IPS-18c (cell line): ENCODE results near the gene AK5.
"Not testable (repeated sequence)": the region's sequence is repeated elsewhere in the genome, so short reads cannot be mapped to it uniquely, and the experiment has no call there.

Source experiments
- H3K4me3 ChIP-seq: 2 replicates; pipeline ENCODE4 v1.7.0; 2013; ENCODE audit warnings: low read depth, mild to moderate bottlenecking, low read length, moderate library complexity; ENCODE audit not compliant: insufficient read depth
- H3K9me3 ChIP-seq: one replicate; pipeline ENCODE4 v1.6.1; 2013; ENCODE audit warnings: mild to moderate bottlenecking, low read length, moderate library complexity; ENCODE audit not compliant: control insufficient read depth, insufficient read depth

The AK5 gene

GRCh38 chr1:77484926-77485325, 203.1 kb downstream of the AK5 start:
- H3K9me3 ChIP-seq, result no peaks in the 10 kb centered on the region
- no peak overlapping the region for H3K4me3 ChIP-seq

- no peak overlapping the region for H3K4me3 ChIP-seq
- H3K9me3 ChIP-seq, result no peaks in the 10 kb centered on the region
Measured at GRCh38 chr1:77487631-77488030, 205.8 kb downstream of the AK5 start.

GRCh38 chr1:77489910-77490309, 208.1 kb downstream of the AK5 start:
- no peaks in the 10 kb centered on the region for H3K9me3 ChIP-seq
- H3K4me3 ChIP-seq, result no peak overlapping the region

- Histone ChIP-seq H3K4me3 (no peak overlapping the region), H3K9me3 (peaks cover 2% of the 10 kb centered on the region)
Measured at GRCh38 chr1:77494026-77494425, 212.2 kb downstream of the AK5 start.

GRCh38 chr1:77498918-77499317, 217.1 kb downstream of the AK5 start:
- Histone ChIP-seq H3K9me3 (peaks cover 2% of the 10 kb centered on the region), H3K4me3 (no peak overlapping the region)

- H3K4me3 ChIP-seq, result no peak overlapping the region
- peaks cover 2% of the 10 kb centered on the region for H3K9me3 ChIP-seq
Measured at GRCh38 chr1:77499466-77499865, 217.6 kb downstream of the AK5 start.

GRCh38 chr1:77504986-77505385, 223.2 kb downstream of the AK5 start:
- H3K4me3 ChIP-seq, result no peak overlapping the region
- H3K9me3 ChIP-seq, result no peaks in the 10 kb centered on the region

- Histone ChIP-seq H3K9me3 (no peaks in the 10 kb centered on the region), H3K4me3 (no peak overlapping the region)
Measured at GRCh38 chr1:77506771-77507170, 225.0 kb downstream of the AK5 start.

GRCh38 chr1:77509051-77509492, 227.3 kb downstream of the AK5 start:
- Histone ChIP-seq H3K4me3 (no peak overlapping the region), H3K9me3 (no peaks in the 10 kb centered on the region)

- Histone ChIP-seq H3K4me3 (no peak overlapping the region), H3K9me3 (no peaks in the 10 kb centered on the region)
Measured at GRCh38 chr1:77509898-77510297, 228.1 kb downstream of the AK5 start.

- Histone ChIP-seq H3K4me3 (no peak overlapping the region), H3K9me3 (no peaks in the 10 kb centered on the region)
Measured at GRCh38 chr1:77511440-77511840, 229.6 kb downstream of the AK5 start.

- H3K4me3 ChIP-seq, H3K9me3 ChIP-seq: not testable (repeated sequence)
Measured at GRCh38 chr1:77512650-77513049, 230.8 kb downstream of the AK5 start.

- no peak overlapping the region for H3K4me3 ChIP-seq
Measured at GRCh38 chr1:77513839-77514763, 232.3 kb downstream of the AK5 start.

GRCh38 chr1:77514921-77515776, 233.3 kb downstream of the AK5 start:
- Histone ChIP-seq H3K4me3 (no peak overlapping the region), H3K9me3 (no peaks in the 10 kb centered on the region)

More at GRCh38 chr1:77513839-77514763, 232.3 kb downstream of the AK5 start:
- no peaks in the 10 kb centered on the region for H3K9me3 ChIP-seq

GRCh38 chr1:77516106-77516505, 234.3 kb downstream of the AK5 start:
- Histone ChIP-seq H3K4me3 (no peak overlapping the region), H3K9me3 (no peaks in the 10 kb centered on the region)

- H3K4me3 ChIP-seq, result no peak overlapping the region
Measured at GRCh38 chr1:77524038-77524437, 242.2 kb downstream of the AK5 start.

GRCh38 chr1:77531149-77531548, 249.3 kb downstream of the AK5 start:
- H3K9me3 ChIP-seq, H3K4me3 ChIP-seq: not testable (repeated sequence)

More at GRCh38 chr1:77524038-77524437, 242.2 kb downstream of the AK5 start:
- H3K9me3 ChIP-seq, result no peaks in the 10 kb centered on the region
